HG03342 (cell line): ENCODE results near the gene MYBPC2.

Source experiments
- ATAC-seq: cut with Tn5 transposase; IDR thresholded peaks from one replicate; pipeline ENCODE4 v1.9.1; 2021; ENCODE audit warnings: mild to moderate bottlenecking, moderate library complexity; ENCODE audit not compliant: unreplicated experiment

Gene MYBPC2

GRCh38 chr19:50478901-50479715 lies 46.4 kb downstream of the MYBPC2 start:
- no peak for ATAC-seq

- no peak for ATAC-seq
These were observed 47.1 kb downstream of the MYBPC2 start for GRCh38 chr19:50479761-50480251.

GRCh38 chr19:50480281-50481111 lies 47.8 kb downstream of the MYBPC2 start:
- ATAC-seq, result no peak

- no peak for ATAC-seq
These were observed 48.9 kb downstream of the MYBPC2 start for GRCh38 chr19:50481351-50482149.

- no peak for ATAC-seq
These were observed 49.7 kb downstream of the MYBPC2 start for GRCh38 chr19:50482271-50482855.

- no peak for ATAC-seq
These were observed 50.2 kb downstream of the MYBPC2 start for GRCh38 chr19:50482916-50483315.

- ATAC-seq, result no peak
These were observed 52.7 kb downstream of the MYBPC2 start for GRCh38 chr19:50485284-50485955.

- ATAC-seq, result no peak
These were observed 54.3 kb downstream of the MYBPC2 start for GRCh38 chr19:50486823-50487515.

- ATAC-seq, result no peak
These were observed 55.9 kb downstream of the MYBPC2 start for GRCh38 chr19:50488389-50489194.

- ATAC-seq, result no peak
These were observed 56.8 kb downstream of the MYBPC2 start for GRCh38 chr19:50489461-50490011.

- no peak for ATAC-seq
These were observed 57.7 kb downstream of the MYBPC2 start for GRCh38 chr19:50490411-50490811.

GRCh38 chr19:50490991-50491472 lies 58.3 kb downstream of the MYBPC2 start:
- no peak for ATAC-seq

GRCh38 chr19:50492303-50493052 lies 59.8 kb downstream of the MYBPC2 start:
- no peak for ATAC-seq

GRCh38 chr19:50493171-50493570 lies 60.5 kb downstream of the MYBPC2 start:
- no peak for ATAC-seq

- no peak for ATAC-seq
These were observed 61.7 kb downstream of the MYBPC2 start for GRCh38 chr19:50494186-50495019.

GRCh38 chr19:50495020-50495531 lies 62.4 kb downstream of the MYBPC2 start:
- no peak for ATAC-seq
